HG02759 (cell line): ENCODE data around the gene MICB.

Source experiments
- ATAC-seq: cut with Tn5 transposase; IDR thresholded peaks from one replicate; pipeline ENCODE4 v1.9.1; 2021; ENCODE audit warnings: mild to moderate bottlenecking, moderate library complexity; ENCODE audit not compliant: unreplicated experiment

Gene MICB

DNA sequence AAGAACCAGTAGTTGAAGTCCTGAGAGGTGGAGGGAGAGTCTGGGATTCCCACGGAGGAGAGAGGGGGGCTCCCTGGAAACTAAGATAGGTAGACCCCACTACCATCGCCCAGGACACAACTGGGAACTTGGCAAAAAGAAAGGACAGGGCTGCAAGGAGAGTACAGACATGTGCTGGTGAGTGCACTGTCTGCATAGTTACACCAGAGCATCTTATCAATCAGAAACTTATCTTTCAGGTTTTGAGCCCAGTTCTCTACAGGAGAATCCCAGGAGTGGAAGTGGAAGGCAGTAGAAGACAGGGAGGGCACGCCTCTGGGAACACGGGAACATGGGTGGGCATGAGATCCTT, 61.6 kb downstream of the MICB start:
- ATAC-seq = no peak

DNA sequence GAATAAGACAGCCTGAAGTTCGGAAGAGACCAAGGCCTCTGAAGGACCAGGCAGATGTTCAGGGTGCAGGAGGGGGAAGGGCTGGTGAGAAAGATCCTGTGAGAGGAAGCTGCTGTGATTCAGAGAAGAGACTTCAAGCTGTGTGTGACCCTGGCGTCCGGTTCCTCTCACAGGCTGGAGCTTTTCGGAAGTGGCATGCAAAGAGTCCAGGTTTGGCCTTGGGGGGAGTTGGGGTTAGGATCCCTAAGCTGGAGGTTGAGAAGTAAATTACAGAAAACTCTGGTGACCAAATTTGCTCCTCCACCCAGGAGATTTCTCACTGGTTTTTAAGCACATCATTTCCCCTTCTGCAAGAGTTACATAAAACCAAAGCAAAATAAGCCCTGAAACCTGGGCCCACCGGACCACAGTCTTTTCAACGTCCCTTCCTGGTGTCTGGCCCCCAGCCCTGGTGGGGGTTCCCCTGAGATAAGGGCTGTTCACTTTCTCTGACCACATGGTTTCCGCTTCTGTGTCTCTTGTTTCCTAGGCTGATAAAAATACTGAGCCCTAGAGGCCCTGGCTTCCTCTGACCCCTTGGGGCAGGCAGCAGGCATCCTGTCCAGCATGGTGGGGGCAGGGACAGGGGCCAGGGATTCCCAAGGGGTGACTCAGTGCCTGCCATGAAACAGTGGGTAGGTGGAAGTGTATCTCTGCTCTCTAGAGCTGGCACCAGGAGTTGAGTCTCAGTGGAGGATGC, 62.2 kb downstream of the MICB start:
- peak; percentile 68 for ATAC-seq

DNA sequence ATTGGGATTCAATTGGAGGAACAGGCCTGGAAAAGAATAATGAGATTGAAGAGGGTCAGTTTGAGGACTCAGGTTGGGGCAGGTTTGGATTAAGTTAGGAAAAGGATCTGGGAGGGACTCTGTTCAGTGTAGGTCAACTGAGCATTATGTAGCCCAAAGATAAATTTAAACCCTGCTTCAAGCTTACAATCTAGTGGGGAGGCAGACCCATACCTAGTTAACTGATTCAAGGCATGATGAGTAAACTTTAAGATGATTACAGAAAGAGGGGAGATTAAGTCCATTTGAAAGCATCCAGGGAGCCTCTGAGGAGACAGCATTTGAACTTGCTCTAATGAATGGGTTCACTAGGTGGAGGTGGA, 62.7 kb downstream of the MICB start:
- no peak for ATAC-seq
